Inflammatory macrophage treated with lipopolysaccharide for 4 hours (primary cell): ENCODE results near the gene TCF3.
A peak's percentile ranks its signal among the peaks of the same experiment; 100 is the strongest.
"Not testable (repeated sequence)": the region's sequence is repeated elsewhere in the genome, so short reads cannot be mapped to it uniquely, and the experiment has no call there.

Source experiments
- DNase-seq: peaks from one replicate; pipeline ENCODE4 v3.0.0-alpha.2; 2020

The TCF3 gene

GRCh38 chr19:1652471-1653299 is at the start of gene TCF3:
Gene TCF3 (minus strand): TSS chr19:1652615. CDS start chr19:1650248, 2,367 bp downstream.
- DNase-seq, result peak; percentile 98

GRCh38 chr19:1700733-1701663 is 48.6 kb upstream of the TCF3 start:
- DNase-seq, result no peak

- no peak for DNase-seq
Observed at GRCh38 chr19:1699998-1700732, 47.8 kb upstream of the TCF3 start.

- DNase-seq, result no peak
Observed at GRCh38 chr19:1699386-1699785, 47.0 kb upstream of the TCF3 start.

- no peak for DNase-seq
Observed at GRCh38 chr19:1698636-1699035, 46.2 kb upstream of the TCF3 start.

- DNase-seq, result not testable (repeated sequence)
Observed at GRCh38 chr19:1695481-1695880, 43.1 kb upstream of the TCF3 start.

- DNase-seq, result no peak
Observed at GRCh38 chr19:1691589-1692290, 39.3 kb upstream of the TCF3 start.

- peak; percentile 57 for DNase-seq
Observed at GRCh38 chr19:1690699-1691307, 38.4 kb upstream of the TCF3 start.

- DNase-seq, result not testable (repeated sequence)
Observed at GRCh38 chr19:1685785-1686184, 33.4 kb upstream of the TCF3 start.

- no peak for DNase-seq
Observed at GRCh38 chr19:1685046-1685445, 32.6 kb upstream of the TCF3 start.

GRCh38 chr19:1684573-1684912 is 32.1 kb upstream of the TCF3 start:
- DNase-seq, result no peak

GRCh38 chr19:1683869-1684572 is 31.6 kb upstream of the TCF3 start:
- no peak for DNase-seq

GRCh38 chr19:1680976-1681375 is 28.6 kb upstream of the TCF3 start:
- DNase-seq, result no peak

- DNase-seq, result no peak
Observed at GRCh38 chr19:1678073-1678472, 25.7 kb upstream of the TCF3 start.

- DNase-seq, result no peak
Observed at GRCh38 chr19:1676351-1677266, 24.2 kb upstream of the TCF3 start.

GRCh38 chr19:1675633-1676350 is 23.4 kb upstream of the TCF3 start:
- DNase-seq, result no peak

GRCh38 chr19:1674293-1674679 is 21.9 kb upstream of the TCF3 start:
- no peak for DNase-seq

GRCh38 chr19:1673645-1674292 is 21.4 kb upstream of the TCF3 start:
- no peak for DNase-seq
